Ovary (tissue), 9 donors: Measurements from ENCODE around the gene ANAPC15. TPM values are rescaled to one million over a fixed set of nuclear protein-coding genes. Genes with fewer than 3 reads are reported as not detected.

Experiments
- DNase-seq, 5 donors: peaks; one replicate each; pipeline ENCODE4 v3.0.0-alpha.2; 2019 to 2020
- H3K27ac ChIP-seq, 2 donors: fragments of 200-600 bp; one replicate each; pipeline versions ENCODE4 v1.5.1 to v1.8.0; 2019 to 2022
- H3K27me3 ChIP-seq: fragments of 200-600 bp; one replicate; pipeline ENCODE4 v1.8.0; 2022
- H3K36me3 ChIP-seq: fragments of 200-600 bp; sonication (generic); one replicate; pipeline ENCODE4 v1.5.1; 2019
- H3K4me1 ChIP-seq: one replicate; pipeline ENCODE4 v1.8.1; 2013; ENCODE audit warnings: mild to moderate bottlenecking, moderate library complexity; ENCODE audit not compliant: insufficient read depth
- H3K4me3 ChIP-seq: fragments of 200-600 bp; sonication (generic); one replicate; pipeline ENCODE4 v1.5.1; 2017
- H3K9me3 ChIP-seq, 2 donors: fragments of 200-600 bp in 1 of 2; sonication (generic) in 1 of 2; one replicate each; pipeline versions ENCODE4 v1.5.1 to v1.8.1; 2013 to 2019; ENCODE audit warnings: mild to moderate bottlenecking in 1 of 2, moderate library complexity in 1 of 2
- EP300 ChIP-seq: sonication (generic); formaldehyde crosslinking; IDR thresholded peaks from one replicate; pipeline ENCODE4 v1.6.1; 2017; ENCODE audit warnings: antibody characterized with exemption
- POLR2A ChIP-seq: fragments of 450-650 bp; IDR thresholded peaks from one replicate; pipeline ENCODE4 v1.6.1; 2017; ENCODE audit warnings: antibody characterized with exemption, mild to moderate bottlenecking, moderate library complexity
- WGBS, 3 donors: extraction: QIAGEN DNeasy Blood & Tissue Kit in 1 of 3; methylation state at CpG; one replicate each; pipeline versions ENCODE4 v1.1.5 to v1.1.7; 2013 to 2017; 5-methylcytosine and 5-hydroxymethylcytosine counted together
- intact Hi-C, 4 donors: fragments of 100-400 bp; cut with DNase I; formaldehyde crosslinking; loops; one replicate each; pipeline versions ENCODE4 v1.11.0 to v1.15.1; 2022 to 2023
- microRNA-seq, 3 donors: library from miRNA; unstranded; fragments of <30 nt; microRNA quantifications; one replicate each; pipeline versions ENCODE4 to v1.2.0, GENCODE V29; 2019 to 2020
- polyA plus RNA-seq, 2 donors: library from polyadenylated mRNA; stranded (reverse); fragments of 200-250 nt in 1 of 2; fragments of 350-450 nt in 1 of 2; fragmentation: Illumina TruSeq in 1 of 2; extraction: RNeasy Lipid Tissue Mini Kit (QIAGEN cat#74804) in 1 of 2; gene quantifications; one replicate each; pipeline ENCODE4 v1.2.3, GENCODE V29; 2013 to 2014
- small RNA-seq: library from RNA; depleted of rRNA; stranded (forward); fragments of <200 nt; gene quantifications from one replicate; pipeline ENCODE3, GENCODE V24; 2016
- total RNA-seq, 7 donors: library from RNA; depleted of rRNA in 2 of 7; stranded (reverse); fragments of >200 nt in 2 of 7; fragmentation: NEBNext Ultra II Directional in 3 of 7; extraction: Animal tissue kit (Norgen Biotek cat#: 25700) in 3 of 7; gene quantifications; one replicate each; pipeline versions ENCODE4 v1.1.0 to v1.2.4, GENCODE V29; 2016 to 2023
- TF ChIP-seq, protein P1 (sequence below), 3 donors: fragments of 450-650 bp in 2 of 3; fragments of 200-600 bp in 1 of 3; IDR thresholded peaks; one replicate each; pipeline versions ENCODE4 v1.5.1 to v1.8.0; 2016 to 2022; ENCODE audit warnings: antibody characterized with exemption in 3 of 3, mild to moderate bottlenecking in 1 of 3
- donor health status: DM: no; HTN: no; CAD: no; lungs with moderate emphysema.
- donor health status: DM: no; HTN: no; CAD: no.
- donor health status: Bipolar disorder and iron deficiency.
- donor health status: DM: yes; HTN: yes; CAD: no.
- donor health status: DM: no; HTN: no; CAD: no.
- donor health status: DM: yes; HTN: yes; CAD: no.

Gene ANAPC15
- total and polyA plus RNA-seq, 9 donors, result 11.1 to 44.4 (median 23.9) TPM

GRCh38 chr11:72069200-72069599 lies 43.3 kb downstream of the ANAPC15 start:
- intact Hi-C loops, result no loop called here
- Histone ChIP-seq H3K4me1 (peaks cover 8% of the 10 kb centered on the region), H3K27ac (peak overlapping the region in 1 of 2 donors; percentile 34), H3K27me3 (no peaks in the 10 kb centered on the region), H3K9me3 (no peaks in the 10 kb centered on the region), H3K36me3 (no peaks in the 10 kb centered on the region), H3K4me3 (no peak overlapping the region)
- DNase-seq, result no peak
- no peak for TF ChIP-seq POLR2A
- TF ChIP-seq EP300, result no peak
- TF ChIP-seq, protein P1, sequence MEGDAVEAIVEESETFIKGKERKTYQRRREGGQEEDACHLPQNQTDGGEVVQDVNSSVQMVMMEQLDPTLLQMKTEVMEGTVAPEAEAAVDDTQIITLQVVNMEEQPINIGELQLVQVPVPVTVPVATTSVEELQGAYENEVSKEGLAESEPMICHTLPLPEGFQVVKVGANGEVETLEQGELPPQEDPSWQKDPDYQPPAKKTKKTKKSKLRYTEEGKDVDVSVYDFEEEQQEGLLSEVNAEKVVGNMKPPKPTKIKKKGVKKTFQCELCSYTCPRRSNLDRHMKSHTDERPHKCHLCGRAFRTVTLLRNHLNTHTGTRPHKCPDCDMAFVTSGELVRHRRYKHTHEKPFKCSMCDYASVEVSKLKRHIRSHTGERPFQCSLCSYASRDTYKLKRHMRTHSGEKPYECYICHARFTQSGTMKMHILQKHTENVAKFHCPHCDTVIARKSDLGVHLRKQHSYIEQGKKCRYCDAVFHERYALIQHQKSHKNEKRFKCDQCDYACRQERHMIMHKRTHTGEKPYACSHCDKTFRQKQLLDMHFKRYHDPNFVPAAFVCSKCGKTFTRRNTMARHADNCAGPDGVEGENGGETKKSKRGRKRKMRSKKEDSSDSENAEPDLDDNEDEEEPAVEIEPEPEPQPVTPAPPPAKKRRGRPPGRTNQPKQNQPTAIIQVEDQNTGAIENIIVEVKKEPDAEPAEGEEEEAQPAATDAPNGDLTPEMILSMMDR (IDR thresholded peaks at IDR 0.05), result no peak

DNA sequence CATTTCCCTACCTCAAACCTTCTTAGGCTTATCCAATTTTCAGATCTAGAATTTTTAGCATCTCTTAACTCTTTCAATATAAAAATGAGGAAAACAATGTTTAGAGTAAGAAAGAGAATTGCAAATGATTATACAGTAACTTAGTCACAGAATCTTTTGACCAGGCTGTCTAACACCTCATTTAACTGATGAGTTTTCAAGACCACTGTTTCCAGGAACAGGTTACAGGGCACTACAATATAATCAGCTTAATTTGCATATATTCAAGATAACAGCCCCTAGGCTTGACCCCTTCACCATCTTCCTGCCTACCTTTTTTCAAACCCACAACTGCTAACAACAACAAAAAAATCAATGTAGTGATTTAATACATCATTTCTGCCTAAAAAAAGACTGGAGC lies 44.8 kb downstream of the ANAPC15 start:
- no peaks in the 10 kb centered on the region for H3K27me3 ChIP-seq
- no peak overlapping the region for H3K27ac ChIP-seq

DNA sequence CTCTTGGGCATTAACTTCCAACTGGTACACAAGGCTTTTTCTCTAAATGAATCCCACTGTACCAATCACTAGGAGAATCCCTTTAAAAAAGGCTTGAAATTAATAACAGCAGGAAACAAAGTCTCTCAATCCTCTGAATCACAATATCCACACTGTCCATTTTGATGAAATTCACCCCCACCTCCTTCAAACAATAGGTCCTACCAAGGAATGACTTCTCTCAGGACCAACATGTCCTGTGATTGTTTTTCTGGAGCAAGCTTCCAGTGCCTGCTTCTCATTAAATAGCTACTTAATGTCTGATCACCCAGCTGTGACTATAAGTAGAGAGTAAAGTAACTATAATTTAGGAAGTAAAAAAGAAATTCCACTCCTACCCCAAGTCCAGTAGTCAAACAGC lies 45.2 kb downstream of the ANAPC15 start:
- TF ChIP-seq, protein P1 (IDR thresholded peaks at IDR 0.05), result no peak
- TF ChIP-seq POLR2A (no peak), EP300 (no peak)
- intact Hi-C loops, result no loop called here
- Histone ChIP-seq H3K36me3 (no peaks in the 10 kb centered on the region), H3K4me3 (no peak overlapping the region), H3K9me3 (no peaks in the 10 kb centered on the region), H3K4me1 (peaks cover 8% of the 10 kb centered on the region), H3K27ac (no peak overlapping the region), H3K27me3 (no peaks in the 10 kb centered on the region)
- no peak for DNase-seq

More for the DNA sequence above, 44.8 kb downstream of the ANAPC15 start:
- intact Hi-C loops, result no loop called here
- TF ChIP-seq, protein P1 (IDR thresholded peaks at IDR 0.05), result no peak
- no peak for TF ChIP-seq EP300
- Histone ChIP-seq H3K36me3 (no peaks in the 10 kb centered on the region), H3K4me3 (no peak overlapping the region), H3K9me3 (no peaks in the 10 kb centered on the region), H3K4me1 (peaks cover 8% of the 10 kb centered on the region)
- DNase-seq, result no peak

GRCh38 chr11:72066855-72067254 lies 45.6 kb downstream of the ANAPC15 start:
- TF ChIP-seq POLR2A, result no peak
- H3K36me3 ChIP-seq, result no peaks in the 10 kb centered on the region
- H3K9me3 ChIP-seq, result no peaks in the 10 kb centered on the region
- H3K27me3 ChIP-seq, result no peaks in the 10 kb centered on the region
- peaks cover 8% of the 10 kb centered on the region for H3K4me1 ChIP-seq
- H3K4me3 ChIP-seq, result no peak overlapping the region
- no peak for DNase-seq
- intact Hi-C loops, result no loop called here
- H3K27ac ChIP-seq, result no peak overlapping the region

GRCh38 chr11:72061739-72062396 lies 50.6 kb downstream of the ANAPC15 start:
- intact Hi-C loops, result no loop called here
- Histone ChIP-seq H3K4me1 (no peaks in the 10 kb centered on the region), H3K27me3 (no peaks in the 10 kb centered on the region), H3K27ac (no peak overlapping the region), H3K9me3 (no peaks in the 10 kb centered on the region), H3K4me3 (no peak overlapping the region), H3K36me3 (no peaks in the 10 kb centered on the region)
- WGBS, 3 donors, result 90 to 94% (median 91%) methylated on average over 5 of the region's 5 CpGs
- DNase-seq, result no peak
- TF ChIP-seq POLR2A (no peak), EP300 (no peak)
- TF ChIP-seq, protein P1 (IDR thresholded peaks at IDR 0.05), result no peak

Small RNAs within 50 kb of the gene (microRNA-seq; reads per million reads assigned to microRNA genes)
- 0 to 0.38 (median 0) reads per million in 3 donors for gene MIR3165

Small RNAs within 50 kb of the gene (small RNA-seq; reads per million reads assigned to genes)
- gene MIR3165, result not detected

Other genes with a start within 250 kb of the ANAPC15 start
- not detected for gene DEFB131B, start 234.2 kb downstream of the ANAPC15 start, total RNA-seq
- gene DEFB131B, start 234.2 kb downstream of the ANAPC15 start, polyA plus RNA-seq, result not detected
- 10 to 100 TPM in 5 of 7 donors, 1 to 10 TPM in 2; 8.6 to 13.9 (median 10.6) TPM for gene XNDC1N, start 184.1 kb downstream of the ANAPC15 start, total RNA-seq
- 1 to 10 TPM; 3.5 to 5.3 TPM for gene XNDC1N, start 184.1 kb downstream of the ANAPC15 start, polyA plus RNA-seq
- gene RNF121, start 183.6 kb downstream of the ANAPC15 start, total RNA-seq, result 10 to 100 TPM; 17.4 to 32.2 (median 27.0) TPM
- 10 to 100 TPM; 22.1 to 28.8 TPM for gene RNF121, start 183.6 kb downstream of the ANAPC15 start, polyA plus RNA-seq
- 10 to 100 TPM in 3 of 7 donors, 1 to 10 TPM in 4; 4.6 to 14.2 (median 8.8) TPM for gene IL18BP, start 113.8 kb downstream of the ANAPC15 start, total RNA-seq
- 10 to 100 TPM in 1 of 2 donors, 1 to 10 TPM in 1; 8.7 to 17.1 TPM for gene IL18BP, start 113.8 kb downstream of the ANAPC15 start, polyA plus RNA-seq
- 100 to 1,000 TPM; 190 to 270 (median 252) TPM for gene NUMA1, start 32.2 kb downstream of the ANAPC15 start, total RNA-seq
- 100 to 1,000 TPM; 156 to 235 TPM for gene NUMA1, start 32.2 kb downstream of the ANAPC15 start, polyA plus RNA-seq
- gene LRRC51, start 31.8 kb downstream of the ANAPC15 start, total RNA-seq, result 10 to 100 TPM in 3 of 7 donors, 1 to 10 TPM in 4; 7.2 to 21.0 (median 9.5) TPM
- gene LRRC51, start 31.8 kb downstream of the ANAPC15 start, polyA plus RNA-seq, result 10 to 100 TPM in 1 of 2 donors, 1 to 10 TPM in 1; 9.6 to 20.9 TPM
- 10 to 100 TPM; 64.0 to 99.7 (median 71.0) TPM for gene LAMTOR1, start 9.4 kb downstream of the ANAPC15 start, total RNA-seq
- 100 to 1,000 TPM; 110 to 118 TPM for gene LAMTOR1, start 9.4 kb downstream of the ANAPC15 start, polyA plus RNA-seq
- gene TOMT, start 6.8 kb downstream of the ANAPC15 start, total RNA-seq, result not detected
- gene TOMT, start 6.8 kb downstream of the ANAPC15 start, polyA plus RNA-seq, result not detected
- gene FOLR3, start 23.0 kb upstream of the ANAPC15 start, total RNA-seq, result not detected
- not detected for gene FOLR3, start 23.0 kb upstream of the ANAPC15 start, polyA plus RNA-seq
- 100 to 1,000 TPM in 1 of 7 donors, 10 to 100 TPM in 1, 1 to 10 TPM in 3, under 1 TPM in 1, not detected in 1; 0.35 to 108 (median 4.3) TPM for gene FOLR1, start 79.4 kb upstream of the ANAPC15 start, total RNA-seq
- 10 to 100 TPM in 1 of 2 donors, under 1 TPM in 1; 0.31 to 10.3 TPM for gene FOLR1, start 79.4 kb upstream of the ANAPC15 start, polyA plus RNA-seq
- 10 to 100 TPM in 3 of 7 donors, 1 to 10 TPM in 4; 2.4 to 14.1 (median 10.0) TPM for gene FOLR2, start 104.1 kb upstream of the ANAPC15 start, total RNA-seq
- 10 to 100 TPM; 15.5 to 45.7 TPM for gene FOLR2, start 104.1 kb upstream of the ANAPC15 start, polyA plus RNA-seq
- gene INPPL1, start 112.1 kb upstream of the ANAPC15 start, total RNA-seq, result 100 to 1,000 TPM in 5 of 7 donors, 10 to 100 TPM in 2; 48.4 to 208 (median 136) TPM
- 10 to 100 TPM; 77.3 to 86.6 TPM for gene INPPL1, start 112.1 kb upstream of the ANAPC15 start, polyA plus RNA-seq
- gene PHOX2A, start 131.5 kb upstream of the ANAPC15 start, total RNA-seq, result not detected
- gene PHOX2A, start 131.5 kb upstream of the ANAPC15 start, polyA plus RNA-seq, result not detected